ENCODE measurements around the gene CD276.
"Not testable (repeated sequence)": the region's sequence is repeated elsewhere in the genome, so short reads cannot be mapped to it uniquely, and the experiment has no call there.

CD276 gene

GRCh38 chr15:73718694-73719093 is 34.5 kb downstream of the CD276 start:
- no peak for TF ChIP-seq CTCF (IDR thresholded peaks at IDR 0.05; ENCODE audit: low read depth, low read length, missing control alignments)
- DNase-seq (ENCODE audit: low read depth) = no peak
- no peak overlapping the region for H3K4me3 ChIP-seq (ENCODE audit: low read depth, low read length)

- no peak for TF ChIP-seq CTCF (IDR thresholded peaks at IDR 0.05; ENCODE audit: low read depth, low read length, missing control alignments)
- no peak for DNase-seq (ENCODE audit: low read depth)
These were observed 38.2 kb downstream of the CD276 start for GRCh38 chr15:73722425-73722824.

GRCh38 chr15:73723191-73723590 is 39.0 kb downstream of the CD276 start:
- H3K4me3 ChIP-seq (ENCODE audit: low read depth, low read length) = no peak overlapping the region
- no peak for DNase-seq (ENCODE audit: low read depth)
- no peak for TF ChIP-seq CTCF (IDR thresholded peaks at IDR 0.05; ENCODE audit: low read depth, low read length, missing control alignments)

More at GRCh38 chr15:73722425-73722824, 38.2 kb downstream of the CD276 start:
- H3K4me3 ChIP-seq (ENCODE audit: low read depth, low read length) = no peak overlapping the region

GRCh38 chr15:73724212-73724611 is 40.0 kb downstream of the CD276 start:
- no peak overlapping the region for H3K4me3 ChIP-seq (ENCODE audit: low read depth, low read length)
- DNase-seq (ENCODE audit: low read depth) = no peak
- no peak for TF ChIP-seq CTCF (IDR thresholded peaks at IDR 0.05; ENCODE audit: low read depth, low read length, missing control alignments)

GRCh38 chr15:73727330-73727976 is 43.3 kb downstream of the CD276 start:
- H3K4me3 ChIP-seq (ENCODE audit: low read depth, low read length) = no peak overlapping the region
- TF ChIP-seq CTCF (IDR thresholded peaks at IDR 0.05; ENCODE audit: low read depth, low read length, missing control alignments) = no peak
- no peak for DNase-seq (ENCODE audit: low read depth)

GRCh38 chr15:73732051-73732450 is 47.9 kb downstream of the CD276 start:
- not testable (repeated sequence) for DNase-seq (ENCODE audit: low read depth)

GRCh38 chr15:73732930-73733329 is 48.7 kb downstream of the CD276 start:
- H3K4me3 ChIP-seq (ENCODE audit: low read depth, low read length) = no peak overlapping the region
- TF ChIP-seq CTCF (IDR thresholded peaks at IDR 0.05; ENCODE audit: low read depth, low read length, missing control alignments) = no peak
- DNase-seq (ENCODE audit: low read depth) = no peak

More at GRCh38 chr15:73732051-73732450, 47.9 kb downstream of the CD276 start:
- H3K4me3 ChIP-seq (ENCODE audit: low read depth, low read length) = not testable (repeated sequence)
